Measurements from ENCODE around the gene TEDC2.
"Not testable (repeated sequence)": the region's sequence is repeated elsewhere in the genome, so short reads cannot be mapped to it uniquely, and the experiment has no call there.

TEDC2 gene

DNA sequence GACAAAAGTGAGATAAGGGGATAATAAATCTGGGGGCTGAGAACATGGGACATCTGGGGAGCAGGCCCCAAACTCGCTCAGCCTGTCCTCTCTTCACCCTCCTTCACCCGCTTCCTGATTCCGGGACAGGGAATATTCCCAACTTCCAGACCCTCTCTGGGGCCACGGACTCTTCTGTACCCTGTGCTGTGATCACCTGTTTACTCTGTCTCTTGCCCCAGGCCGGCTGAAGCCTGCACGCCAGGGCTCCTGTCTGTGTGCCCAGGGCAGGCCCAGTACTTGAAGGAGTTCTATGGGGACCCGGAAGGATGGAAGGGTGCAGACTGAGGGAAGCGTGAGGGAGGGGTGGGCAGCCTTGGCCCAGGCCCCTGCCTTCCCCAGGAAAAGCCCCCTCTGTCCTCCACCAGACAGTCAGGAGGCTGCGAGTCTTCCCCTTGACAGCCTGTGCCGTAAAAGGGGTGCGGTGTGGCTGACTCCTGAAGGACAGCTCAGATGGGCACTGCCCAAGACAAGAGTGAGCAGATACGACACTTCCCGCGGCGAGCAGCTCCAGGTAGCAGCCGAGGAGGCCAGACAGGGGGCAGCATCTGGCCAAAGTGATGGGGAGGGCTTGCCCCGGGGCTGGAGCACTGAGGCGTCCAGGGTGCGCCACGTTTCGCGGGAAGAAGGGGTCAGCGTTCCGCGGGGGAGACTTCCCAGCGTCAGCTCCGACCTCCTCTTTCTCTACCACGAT, 31.7 kb upstream of the TEDC2 start:
- H3K4me3 ChIP-seq (ENCODE audit: low read depth in 1 of 2, low read length in 2 of 2) = peak overlapping the region; percentile 46 to 86
- no peaks in the 10 kb centered on the region for H3K27me3 ChIP-seq (ENCODE audit: low read depth, low read length)
- H3K9me3 ChIP-seq (ENCODE audit: control insufficient read depth in 1 of 2, low read length in 2 of 2) = no peaks in the 10 kb centered on the region
- H3K27ac ChIP-seq (ENCODE audit: low read length) = no peak overlapping the region
- peaks cover 4 to 10% of the 10 kb centered on the region in 2 donors for H3K4me1 ChIP-seq (ENCODE audit: control insufficient read depth in 1 of 2, insufficient read depth in 2 of 2, low read length in 2 of 2)
- H3K36me3 ChIP-seq (ENCODE audit: control insufficient read depth in 1 of 2, insufficient read depth in 2 of 2, low read length in 2 of 2) = no peaks in the 10 kb centered on the region

DNA sequence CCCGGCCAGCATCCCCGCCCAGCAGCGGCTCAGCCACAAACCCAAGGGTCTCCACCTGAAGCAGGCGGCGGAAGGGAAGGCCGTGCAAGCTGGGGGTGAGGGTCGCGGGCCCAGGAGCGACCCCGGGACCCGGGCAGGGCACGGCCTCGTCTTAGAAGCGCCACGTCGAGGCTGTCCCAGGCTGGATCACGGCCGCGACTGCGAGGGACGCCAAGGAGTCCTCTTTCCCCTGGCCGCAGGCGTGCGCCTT, 31.2 kb upstream of the TEDC2 start:
- H3K4me1 ChIP-seq (ENCODE audit: control insufficient read depth in 1 of 2, insufficient read depth in 2 of 2, low read length in 2 of 2) = peaks cover 4 to 10% of the 10 kb centered on the region in 2 donors
- no peaks in the 10 kb centered on the region for H3K36me3 ChIP-seq (ENCODE audit: control insufficient read depth in 1 of 2, insufficient read depth in 2 of 2, low read length in 2 of 2)
- peak overlapping the region; percentile 46 to 86 for H3K4me3 ChIP-seq (ENCODE audit: low read depth in 1 of 2, low read length in 2 of 2)
- no peaks in the 10 kb centered on the region for H3K9me3 ChIP-seq (ENCODE audit: control insufficient read depth in 1 of 2, low read length in 2 of 2)
- H3K27me3 ChIP-seq (ENCODE audit: low read depth, low read length) = no peaks in the 10 kb centered on the region
- no peak overlapping the region for H3K27ac ChIP-seq (ENCODE audit: low read length)

DNA sequence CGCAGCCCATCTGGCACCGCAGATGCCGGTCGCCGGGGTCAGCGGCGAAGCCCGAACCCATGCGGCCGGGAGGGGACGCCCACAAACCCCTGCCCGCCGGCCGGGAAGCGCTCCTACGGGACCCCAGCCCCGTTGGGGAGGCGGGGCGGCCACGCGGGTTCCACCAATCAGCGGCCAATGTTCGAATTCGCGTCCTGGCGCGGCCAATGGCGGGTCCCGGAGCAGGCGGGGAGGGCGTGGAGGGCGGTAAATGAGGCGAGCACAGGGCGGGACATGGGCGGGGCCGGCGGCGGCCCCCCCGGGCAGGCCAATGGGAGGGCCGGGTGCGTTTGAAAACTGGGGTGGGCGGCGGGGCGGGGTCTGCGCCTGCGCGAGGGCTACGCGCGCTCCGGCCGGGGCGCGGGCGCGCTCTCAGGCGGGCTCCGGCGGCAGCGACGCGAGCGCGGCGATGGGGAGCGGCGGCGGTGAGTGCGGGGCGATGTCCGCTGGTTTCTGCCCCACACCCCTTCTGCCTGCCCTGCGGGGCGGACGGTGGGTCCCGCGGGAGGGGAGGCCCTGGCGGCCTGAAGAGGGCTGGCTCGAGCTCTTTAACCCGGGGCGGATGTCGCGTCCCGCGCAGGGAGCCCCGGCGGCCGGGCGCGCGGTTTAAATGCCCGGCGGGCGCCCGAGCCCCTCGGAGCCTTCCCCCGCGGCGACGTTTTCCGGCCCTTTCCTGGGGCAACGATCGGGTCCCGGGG, 30.7 kb upstream of the TEDC2 start, which contains the start of gene CCNF:
TSS of gene CCNF (plus strand) at position 414 of the 737 bp plus-strand sequence. CDS start at position 449, 35 bp downstream.
- peaks cover 4 to 10% of the 10 kb centered on the region in 2 donors for H3K4me1 ChIP-seq (ENCODE audit: control insufficient read depth in 1 of 2, insufficient read depth in 2 of 2, low read length in 2 of 2)
- H3K27me3 ChIP-seq (ENCODE audit: low read depth, low read length) = no peaks in the 10 kb centered on the region
- H3K4me3 ChIP-seq (ENCODE audit: low read depth in 1 of 2, low read length in 2 of 2) = peak within 1 kb of the TSS; percentile 64 to 86
- no peak within 1 kb of the TSS for H3K27ac ChIP-seq (ENCODE audit: low read length)
- no peaks in the 10 kb centered on the region for H3K9me3 ChIP-seq (ENCODE audit: control insufficient read depth in 1 of 2, low read length in 2 of 2)
- H3K36me3 ChIP-seq (ENCODE audit: control insufficient read depth in 1 of 2, insufficient read depth in 2 of 2, low read length in 2 of 2) = no peaks in the 10 kb centered on the region

DNA sequence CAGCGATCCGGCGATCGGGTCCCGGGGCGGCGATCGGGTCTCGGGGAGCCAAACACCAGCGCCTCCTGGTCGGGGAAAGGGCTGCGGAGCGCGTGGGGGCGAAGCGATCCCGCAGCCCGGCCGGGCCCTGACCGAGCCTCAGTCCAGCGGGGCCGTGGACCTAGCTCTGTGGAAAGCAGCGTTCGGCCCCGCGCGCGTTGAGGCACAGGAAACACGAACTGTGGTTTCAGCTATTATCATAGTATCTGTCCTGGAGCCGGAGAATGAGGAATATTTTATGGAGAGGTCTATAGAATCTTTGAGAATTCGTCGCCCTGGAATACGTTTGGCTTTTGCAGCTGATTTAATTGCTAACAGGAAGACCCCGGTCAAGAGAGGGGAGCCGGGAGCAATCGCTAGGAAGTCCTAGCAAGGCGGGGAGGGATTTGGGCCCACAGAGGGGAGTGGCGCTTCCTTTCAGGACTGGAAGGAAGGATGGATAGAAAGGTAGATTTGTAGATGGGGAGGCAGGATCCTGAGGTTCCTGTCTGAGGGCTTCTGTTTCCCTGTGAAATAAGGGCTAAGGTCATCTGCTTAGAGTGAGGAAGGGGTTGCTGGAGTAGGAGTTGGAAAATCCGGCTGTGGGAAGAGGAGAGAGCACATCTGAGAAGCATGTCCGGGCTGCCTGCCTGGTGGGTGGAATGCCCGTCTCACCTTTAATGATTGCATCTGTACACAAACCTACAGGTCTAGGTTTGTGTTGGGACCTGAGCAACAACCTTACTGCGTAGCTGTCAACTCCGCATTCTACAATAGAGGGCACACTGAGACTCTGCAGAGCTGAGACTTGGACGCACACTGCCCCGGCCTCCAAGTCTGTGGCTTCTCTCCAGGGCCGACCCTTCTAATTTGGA, 29.9 kb upstream of the TEDC2 start:
- Histone ChIP-seq H3K9me3 (ENCODE audit: control insufficient read depth in 1 of 2, low read length in 2 of 2) (no peaks in the 10 kb centered on the region), H3K4me3 (ENCODE audit: low read depth in 1 of 2, low read length in 2 of 2) (peak overlapping the region; percentile 64 to 86), H3K36me3 (ENCODE audit: control insufficient read depth in 1 of 2, insufficient read depth in 2 of 2, low read length in 2 of 2) (no peaks in the 10 kb centered on the region), H3K4me1 (ENCODE audit: control insufficient read depth in 1 of 2, insufficient read depth in 2 of 2, low read length in 2 of 2) (peaks cover 4 to 10% of the 10 kb centered on the region in 2 donors), H3K27ac (ENCODE audit: low read length) (no peak overlapping the region), H3K27me3 (ENCODE audit: low read depth, low read length) (no peaks in the 10 kb centered on the region)

DNA sequence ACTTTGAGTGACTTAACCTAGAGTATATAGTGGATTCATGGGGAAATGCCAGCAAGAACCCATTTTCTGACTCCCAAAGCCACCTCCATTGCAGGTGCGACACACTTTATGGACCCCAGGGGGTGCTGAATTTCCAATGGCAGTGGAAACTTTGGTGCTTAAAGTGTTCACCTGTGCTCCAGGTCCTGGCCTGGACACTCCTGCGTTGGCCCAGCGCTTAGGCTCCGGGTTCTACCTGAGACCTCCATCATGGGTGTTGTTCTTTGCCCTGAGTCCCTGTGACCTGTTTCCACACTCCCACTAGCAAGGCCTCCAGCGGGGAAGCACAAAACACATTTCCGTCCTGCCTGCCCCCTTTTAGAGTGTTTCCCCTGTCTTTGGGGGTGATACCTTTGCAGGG, 27.6 kb upstream of the TEDC2 start:
- H3K36me3 ChIP-seq (ENCODE audit: control insufficient read depth in 1 of 2, insufficient read depth in 2 of 2, low read length in 2 of 2) = peaks cover 0 to 5% of the 10 kb centered on the region in 2 donors
- peaks cover 4 to 10% of the 10 kb centered on the region in 2 donors for H3K4me1 ChIP-seq (ENCODE audit: control insufficient read depth in 1 of 2, insufficient read depth in 2 of 2, low read length in 2 of 2)
- no peak overlapping the region for H3K27ac ChIP-seq (ENCODE audit: low read length)
- no peaks in the 10 kb centered on the region for H3K27me3 ChIP-seq (ENCODE audit: low read depth, low read length)
- H3K4me3 ChIP-seq (ENCODE audit: low read depth in 1 of 2, low read length in 2 of 2) = no peak overlapping the region
- no peaks in the 10 kb centered on the region for H3K9me3 ChIP-seq (ENCODE audit: control insufficient read depth in 1 of 2, low read length in 2 of 2)

DNA sequence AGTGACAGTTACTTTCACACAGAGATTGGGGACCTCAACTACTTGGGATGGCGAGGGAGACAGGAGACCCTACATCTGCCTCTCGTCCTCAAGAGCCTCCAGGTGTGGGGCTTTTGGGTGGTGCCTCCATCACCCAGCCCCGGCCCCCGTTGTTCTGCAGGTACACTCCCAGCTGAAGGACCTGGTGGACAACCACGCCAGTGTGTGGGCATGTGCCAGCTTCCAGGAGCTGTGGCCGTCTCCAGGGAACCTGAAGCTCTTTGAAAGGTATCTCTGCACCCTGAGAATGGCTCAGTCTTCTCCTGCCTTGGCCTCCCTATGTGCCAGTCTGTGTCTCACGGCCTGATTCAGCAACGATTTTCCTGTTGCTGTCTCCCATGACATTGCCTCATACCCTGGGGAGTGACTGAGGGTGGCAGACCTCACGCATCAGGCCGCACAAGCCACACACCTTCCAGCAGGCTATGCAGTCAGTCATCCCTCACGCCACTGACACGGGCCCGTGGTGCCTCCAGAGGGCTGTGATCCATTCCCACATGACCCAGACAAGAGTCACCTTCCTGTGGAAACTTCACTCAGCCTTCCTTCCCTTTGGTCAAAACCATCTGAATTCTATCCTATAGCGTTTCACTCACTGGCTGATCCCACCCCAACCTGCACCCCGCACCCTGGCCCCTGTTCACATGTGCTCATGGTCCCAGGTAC, 27.0 kb upstream of the TEDC2 start:
- H3K4me3 ChIP-seq (ENCODE audit: low read depth in 1 of 2, low read length in 2 of 2) = no peak overlapping the region
- H3K36me3 ChIP-seq (ENCODE audit: control insufficient read depth in 1 of 2, insufficient read depth in 2 of 2, low read length in 2 of 2) = peaks cover 0 to 5% of the 10 kb centered on the region in 2 donors

DNA sequence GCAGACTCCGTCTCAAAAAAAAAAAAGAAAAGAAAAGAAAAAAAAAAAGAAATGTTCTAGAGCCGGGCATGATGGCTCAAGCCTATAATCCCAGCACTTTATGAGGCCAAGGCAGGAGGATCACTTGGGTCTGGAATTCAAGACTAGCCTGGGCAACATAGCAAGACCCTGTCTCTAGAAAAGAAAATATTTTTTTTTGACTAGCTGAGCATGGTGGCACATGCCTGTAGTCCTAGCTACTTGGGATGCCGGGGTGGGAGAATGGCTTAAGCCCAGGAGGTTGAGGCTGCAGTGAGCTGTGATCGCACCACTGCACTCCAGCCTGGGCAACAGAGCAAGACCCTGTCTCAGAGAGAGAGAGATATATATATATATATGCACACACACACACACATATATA, 24.7 kb upstream of the TEDC2 start:
- H3K9me3 ChIP-seq (ENCODE audit: control insufficient read depth in 1 of 2, low read length in 2 of 2); H3K27ac ChIP-seq (ENCODE audit: low read length); H3K4me1 ChIP-seq (ENCODE audit: control insufficient read depth in 1 of 2, insufficient read depth in 2 of 2, low read length in 2 of 2); H3K4me3 ChIP-seq (ENCODE audit: low read depth in 1 of 2, low read length in 2 of 2); H3K27me3 ChIP-seq (ENCODE audit: low read depth, low read length); H3K36me3 ChIP-seq (ENCODE audit: control insufficient read depth in 1 of 2, insufficient read depth in 2 of 2, low read length in 2 of 2): not testable (repeated sequence)

More for the DNA sequence above, 27.0 kb upstream of the TEDC2 start:
- Histone ChIP-seq H3K4me1 (ENCODE audit: control insufficient read depth in 1 of 2, insufficient read depth in 2 of 2, low read length in 2 of 2) (peaks cover 4 to 10% of the 10 kb centered on the region in 2 donors), H3K27ac (ENCODE audit: low read length) (no peak overlapping the region), H3K27me3 (ENCODE audit: low read depth, low read length) (no peaks in the 10 kb centered on the region), H3K9me3 (ENCODE audit: control insufficient read depth in 1 of 2, low read length in 2 of 2) (no peaks in the 10 kb centered on the region)

DNA sequence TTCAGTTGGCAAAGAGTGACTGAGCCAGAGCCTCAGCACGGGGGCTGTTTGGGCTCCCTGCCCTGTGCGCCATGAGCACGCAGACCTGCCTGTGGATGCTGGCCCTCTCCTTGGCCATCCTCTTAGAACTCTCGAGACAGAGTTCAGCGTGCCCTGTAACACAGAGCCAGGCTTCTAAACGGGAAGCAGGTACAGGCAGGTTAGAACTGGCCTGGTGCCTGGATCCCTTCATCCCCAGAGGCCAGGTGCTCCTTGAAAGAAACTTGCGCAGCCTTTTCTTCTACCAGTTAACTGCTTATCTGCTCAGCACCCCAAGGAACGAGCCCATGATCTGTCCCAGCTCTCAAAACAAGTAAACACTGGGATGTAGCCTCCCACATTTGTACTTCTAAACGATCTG, 23.8 kb upstream of the TEDC2 start:
- peaks cover 0 to 5% of the 10 kb centered on the region in 2 donors for H3K36me3 ChIP-seq (ENCODE audit: control insufficient read depth in 1 of 2, insufficient read depth in 2 of 2, low read length in 2 of 2)
- H3K9me3 ChIP-seq (ENCODE audit: control insufficient read depth in 1 of 2, low read length in 2 of 2) = no peaks in the 10 kb centered on the region
- no peaks in the 10 kb centered on the region for H3K27me3 ChIP-seq (ENCODE audit: low read depth, low read length)
- H3K4me3 ChIP-seq (ENCODE audit: low read depth in 1 of 2, low read length in 2 of 2) = no peak overlapping the region
- H3K27ac ChIP-seq (ENCODE audit: low read length) = no peak overlapping the region
- H3K4me1 ChIP-seq (ENCODE audit: control insufficient read depth in 1 of 2, insufficient read depth in 2 of 2, low read length in 2 of 2) = no peaks in the 10 kb centered on the region

DNA sequence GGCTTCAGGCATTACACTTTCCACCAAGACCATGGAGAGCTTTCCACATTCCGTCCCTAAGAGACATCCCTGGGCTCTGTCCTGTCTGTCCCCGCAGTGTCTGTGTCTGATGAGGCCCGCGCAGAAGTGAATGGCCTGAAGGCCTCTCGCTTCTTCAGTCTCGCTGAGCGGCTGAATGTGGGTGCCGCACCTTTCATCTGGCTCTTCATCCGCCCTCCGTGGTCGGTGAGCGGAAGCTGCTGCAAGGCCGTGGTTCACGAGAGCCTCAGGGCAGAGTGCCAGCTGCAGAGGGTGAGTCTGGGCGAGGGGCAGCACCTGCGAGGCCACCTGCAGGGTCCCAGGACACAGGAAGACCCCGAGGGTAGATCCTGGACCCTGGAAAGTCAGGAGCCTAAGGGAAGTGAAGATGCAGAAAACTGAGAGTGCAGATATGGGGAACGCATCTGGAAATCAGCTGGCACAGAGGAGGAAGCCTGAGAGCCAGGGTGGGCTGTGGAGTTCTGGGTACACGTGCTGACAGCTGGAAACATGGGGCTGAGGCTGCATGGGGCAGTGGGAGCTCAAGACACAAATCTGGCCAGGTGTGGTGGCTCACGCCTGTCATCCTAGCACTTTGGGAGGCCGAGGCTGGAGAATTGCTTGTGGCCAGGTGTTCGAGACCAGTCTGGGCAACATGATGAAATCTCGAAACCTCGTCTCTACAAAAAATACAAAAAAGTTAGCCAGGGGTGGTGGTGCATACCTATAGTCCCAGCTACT, 22.7 kb upstream of the TEDC2 start:
- Histone ChIP-seq H3K36me3 (ENCODE audit: control insufficient read depth in 1 of 2, insufficient read depth in 2 of 2, low read length in 2 of 2) (peaks cover 0 to 5% of the 10 kb centered on the region in 2 donors), H3K4me1 (ENCODE audit: control insufficient read depth in 1 of 2, insufficient read depth in 2 of 2, low read length in 2 of 2) (no peaks in the 10 kb centered on the region), H3K4me3 (ENCODE audit: low read depth in 1 of 2, low read length in 2 of 2) (no peak overlapping the region), H3K27me3 (ENCODE audit: low read depth, low read length) (no peaks in the 10 kb centered on the region), H3K9me3 (ENCODE audit: control insufficient read depth in 1 of 2, low read length in 2 of 2) (no peaks in the 10 kb centered on the region), H3K27ac (ENCODE audit: low read length) (no peak overlapping the region)

DNA sequence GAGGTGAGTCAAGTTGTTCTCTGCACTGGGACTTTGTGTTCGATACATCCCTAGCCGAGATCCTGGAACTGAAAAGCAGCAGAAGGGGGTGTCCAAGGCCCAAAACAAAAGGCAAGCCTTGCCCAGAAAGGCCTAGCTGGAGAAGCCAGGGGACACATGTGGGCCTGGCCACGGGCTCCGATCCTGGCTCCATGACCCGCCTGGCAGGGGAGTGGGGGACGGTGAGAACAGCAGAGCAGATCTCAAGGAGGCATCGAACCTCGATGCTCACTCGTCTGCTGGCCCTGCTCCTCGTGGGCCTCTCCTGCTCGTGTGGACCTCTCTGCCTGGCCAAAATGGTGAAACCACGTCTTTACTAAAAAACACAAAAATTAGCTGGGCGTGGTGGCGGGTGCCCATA, 21.8 kb upstream of the TEDC2 start:
- H3K36me3 ChIP-seq (ENCODE audit: control insufficient read depth in 1 of 2, insufficient read depth in 2 of 2, low read length in 2 of 2) = peaks cover 0 to 5% of the 10 kb centered on the region in 2 donors
- no peaks in the 10 kb centered on the region for H3K9me3 ChIP-seq (ENCODE audit: control insufficient read depth in 1 of 2, low read length in 2 of 2)
- no peaks in the 10 kb centered on the region for H3K27me3 ChIP-seq (ENCODE audit: low read depth, low read length)

More for the DNA sequence above, 21.8 kb upstream of the TEDC2 start:
- Histone ChIP-seq H3K27ac (ENCODE audit: low read length) (no peak overlapping the region), H3K4me1 (ENCODE audit: control insufficient read depth in 1 of 2, insufficient read depth in 2 of 2, low read length in 2 of 2) (no peaks in the 10 kb centered on the region), H3K4me3 (ENCODE audit: low read depth in 1 of 2, low read length in 2 of 2) (no peak overlapping the region)

Measured in muscle layer of duodenum (tissue), 2 donors.